Heart left ventricle (tissue), 16 donors: ENCODE data around the gene NOS2. TPM values are rescaled to one million over a fixed set of nuclear protein-coding genes. Genes with fewer than 3 reads are reported as not detected.

Source experiments
- ATAC-seq, 4 donors: fragments of 200-7000 bp; cut with Tn5 transposase; one replicate each; pipeline ENCODE4 v1.9.1; 2020 to 2022; ENCODE audit warnings: moderate library complexity in 4 of 4, mild to moderate bottlenecking in 3 of 4, moderate number of reproducible peaks in 1 of 4
- DNase-seq, 5 donors: peaks; one replicate each; pipeline ENCODE4 v3.0.0-alpha.2; 2020
- H3K27ac ChIP-seq, 12 donors: fragments of 200-600 bp; sonication (generic) in 4 of 12; one replicate each; pipeline versions ENCODE4 v1.5.0 to v1.8.0; 2016 to 2022; ENCODE audit warnings: mild to moderate bottlenecking in 2 of 12
- H3K27me3 ChIP-seq, 9 donors: fragments of 200-600 bp; sonication (generic) in 2 of 9; one replicate each; pipeline versions ENCODE4 v1.5.1 to v1.8.0; 2016 to 2022; ENCODE audit warnings: mild to moderate bottlenecking in 3 of 9
- H3K36me3 ChIP-seq, 9 donors: fragments of 200-600 bp; sonication (generic) in 2 of 9; one replicate each; pipeline versions ENCODE4 v1.5.0 to v1.8.0; 2018 to 2022; ENCODE audit warnings: mild to moderate bottlenecking in 2 of 9
- H3K4me1 ChIP-seq, 12 donors: fragments of 200-600 bp; sonication (generic) in 4 of 12; one replicate each; pipeline versions ENCODE4 v1.5.0 to v1.8.0; 2016 to 2022; ENCODE audit warnings: mild to moderate bottlenecking in 3 of 12
- H3K4me3 ChIP-seq, 12 donors: fragments of 200-600 bp; sonication (generic) in 4 of 12; one replicate each; pipeline versions ENCODE4 v1.5.0 to v1.8.0; 2017 to 2022; ENCODE audit warnings: mild to moderate bottlenecking in 9 of 12, moderate library complexity in 4 of 12
- H3K9me3 ChIP-seq, 12 donors: fragments of 200-600 bp; sonication (generic) in 4 of 12; one replicate each; pipeline versions ENCODE4 v1.5.0 to v1.8.0; 2016 to 2022; ENCODE audit warnings: mild to moderate bottlenecking in 1 of 12
- POLR2A ChIP-seq, 2 donors: fragments of 450-650 bp; IDR thresholded peaks; one replicate each; pipeline ENCODE4 v1.6.1; 2017; ENCODE audit warnings: antibody characterized with exemption in 2 of 2, mild to moderate bottlenecking in 2 of 2, moderate library complexity in 2 of 2
- WGBS, 4 donors: extraction: QIAGEN DNeasy Blood & Tissue Kit in 2 of 4; methylation state at CpG; one replicate each; pipeline versions ENCODE4 v1.1.5 to v1.1.7; 2013 to 2018; 5-methylcytosine and 5-hydroxymethylcytosine counted together
- intact Hi-C, 10 donors: fragments of 100-400 bp; cut with DNase I; formaldehyde crosslinking; loops; one replicate each; pipeline versions ENCODE4 v1.11.1 to v1.14.2; 2022
- polyA plus RNA-seq, 2 donors: library from polyadenylated mRNA; stranded (reverse); fragments of 200-250 nt; gene quantifications; one replicate each; pipeline ENCODE4 v1.2.3, GENCODE V29; 2013
- total RNA-seq, 9 donors: library from RNA; depleted of rRNA in 2 of 9; stranded (reverse); fragments of >200 nt in 2 of 9; fragmentation: NEBNext Ultra II Directional in 3 of 9; extraction: Animal tissue kit (Norgen Biotek cat#: 25700) in 3 of 9; gene quantifications; one replicate each; pipeline versions ENCODE4 v1.1.0 to v1.2.4, GENCODE V29; 2016 to 2023
- TF ChIP-seq, protein P1 (sequence below), 12 donors: fragments of 200-600 bp; sonication (generic) in 4 of 12; IDR thresholded peaks; one replicate each; pipeline versions ENCODE4 v1.5.0 to v1.8.0; 2018 to 2022; ENCODE audit warnings: antibody characterized with exemption in 12 of 12, mild to moderate bottlenecking in 5 of 12
- donor health status: ischemic (EF 13 %, LVEDD 7.1; RV severe dilation, severe dysfunction).
- donor health status: healthy with polysubstance abuse.
- donor health status: DM: no; HTN: yes; CAD: no.
- donor health status: DM: no; HTN: no; CAD: no.
- donor health status: ischemic (EF 25% LVEDD 6.9; RV normal size, moderate dysfunction).
- donor health status: ischemic (EF 25% LVEDD 5.7; RV mildly dilated, moderate dysfunction).
- donor health status: healthy.
- donor health status: DM: yes; HTN: yes; CAD: no.
- donor health status: ischemic (EF 35%, LVEDD 5.7; RV mildly dilated, moderate dysfunction).
- donor health status: nonischemic (EF 11% LVEDD 7.7; RV severe dilation, severe dysfunction).
- donor health status: DM: yes; HTN: yes; CAD: no.
- donor health status: PGD.
- donor health status: ischemic (EF 29% LVEDD 5.4; RV normal size, mild dysfunction).
- donor health status: nonischemic (EF 23%, LVEDD 6.1; RV moderate dilation, normal function).

Gene NOS2
- total and polyA plus RNA-seq, 11 donors = 0.07 to 2.2 (median 0.16) TPM; not detected in 1

DNA sequence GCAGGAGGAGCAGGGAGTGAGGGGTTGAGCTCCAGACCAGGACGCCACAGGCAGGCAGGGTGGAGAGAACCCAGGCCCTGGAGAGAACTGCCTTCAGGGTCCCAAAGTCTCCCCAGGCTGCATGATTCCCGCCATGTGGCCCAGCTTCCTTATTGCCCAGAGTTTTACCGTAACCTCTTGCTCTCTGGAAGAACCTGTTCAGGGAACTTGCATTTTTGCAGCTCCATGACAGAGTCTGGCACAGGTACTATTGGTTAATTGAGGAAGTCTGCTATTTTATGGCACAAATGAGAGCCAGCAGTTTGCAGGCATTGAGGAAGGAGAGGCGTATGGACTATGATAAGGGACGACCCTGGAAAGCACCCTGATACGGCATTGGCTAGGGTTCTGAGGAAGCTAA, 11.6 kb upstream of the NOS2 start:
- peaks cover 0 to 28% (median 3%) of the 10 kb centered on the region in 12 donors for H3K4me1 ChIP-seq
- ATAC-seq = no peak
- 91 to 93% (median 92%) methylated on average over 6 of the region's 6 CpGs for WGBS, 4 donors
- no peak for DNase-seq
- TF ChIP-seq, protein P1, sequence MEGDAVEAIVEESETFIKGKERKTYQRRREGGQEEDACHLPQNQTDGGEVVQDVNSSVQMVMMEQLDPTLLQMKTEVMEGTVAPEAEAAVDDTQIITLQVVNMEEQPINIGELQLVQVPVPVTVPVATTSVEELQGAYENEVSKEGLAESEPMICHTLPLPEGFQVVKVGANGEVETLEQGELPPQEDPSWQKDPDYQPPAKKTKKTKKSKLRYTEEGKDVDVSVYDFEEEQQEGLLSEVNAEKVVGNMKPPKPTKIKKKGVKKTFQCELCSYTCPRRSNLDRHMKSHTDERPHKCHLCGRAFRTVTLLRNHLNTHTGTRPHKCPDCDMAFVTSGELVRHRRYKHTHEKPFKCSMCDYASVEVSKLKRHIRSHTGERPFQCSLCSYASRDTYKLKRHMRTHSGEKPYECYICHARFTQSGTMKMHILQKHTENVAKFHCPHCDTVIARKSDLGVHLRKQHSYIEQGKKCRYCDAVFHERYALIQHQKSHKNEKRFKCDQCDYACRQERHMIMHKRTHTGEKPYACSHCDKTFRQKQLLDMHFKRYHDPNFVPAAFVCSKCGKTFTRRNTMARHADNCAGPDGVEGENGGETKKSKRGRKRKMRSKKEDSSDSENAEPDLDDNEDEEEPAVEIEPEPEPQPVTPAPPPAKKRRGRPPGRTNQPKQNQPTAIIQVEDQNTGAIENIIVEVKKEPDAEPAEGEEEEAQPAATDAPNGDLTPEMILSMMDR (IDR thresholded peaks at IDR 0.05) = no peak
- TF ChIP-seq POLR2A (IDR thresholded peaks at IDR 0.05) = no peak
- no peak overlapping the region for H3K27ac ChIP-seq
- H3K27me3 ChIP-seq = no peaks in the 10 kb centered on the region
- H3K36me3 ChIP-seq = no peaks in the 10 kb centered on the region
- peaks cover 0 to 4% (median 0%) of the 10 kb centered on the region in 12 donors for H3K9me3 ChIP-seq
- intact Hi-C loops = no loop called here
- no peak overlapping the region for H3K4me3 ChIP-seq

DNA sequence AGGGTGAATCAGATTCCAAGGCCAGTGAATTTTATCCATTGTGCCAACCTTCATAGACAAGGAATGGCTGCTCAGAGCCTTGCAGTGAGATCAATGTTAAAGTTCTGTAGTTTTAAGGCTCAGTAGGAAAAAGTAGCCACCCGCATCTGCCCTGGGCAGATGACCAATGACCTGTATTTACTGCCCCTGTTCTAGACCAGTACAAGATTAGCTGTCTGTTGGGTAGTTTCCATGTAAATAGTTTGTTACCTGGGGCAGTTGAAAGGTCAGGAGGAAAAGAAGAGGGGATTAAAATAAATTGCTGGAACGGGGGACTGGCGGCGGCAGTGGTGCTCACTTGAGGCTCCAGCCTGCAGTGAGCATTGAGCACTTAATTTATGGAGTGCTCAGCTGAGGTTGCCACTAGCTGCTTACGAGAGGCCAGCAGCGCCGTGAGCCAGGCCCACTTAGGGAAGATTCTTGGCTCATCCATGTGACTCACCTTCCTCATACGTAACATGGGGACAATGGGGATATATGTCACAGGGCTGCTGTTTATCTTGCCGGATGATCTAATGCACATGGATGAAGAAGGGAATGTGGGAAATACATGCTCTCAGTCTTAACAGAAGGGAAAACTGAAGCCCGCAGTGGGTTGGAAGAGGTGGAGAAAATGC, 10.7 kb upstream of the NOS2 start:
- WGBS, 4 donors = 81 to 91% (median 88%) methylated on average over 10 of the region's 10 CpGs
- no peak for ATAC-seq
- no peaks in the 10 kb centered on the region for H3K27me3 ChIP-seq
- TF ChIP-seq, protein P1 (IDR thresholded peaks at IDR 0.05) = no peak
- TF ChIP-seq POLR2A (IDR thresholded peaks at IDR 0.05) = no peak
- no peak overlapping the region for H3K27ac ChIP-seq
- no peak overlapping the region for H3K4me3 ChIP-seq
- DNase-seq = no peak
- intact Hi-C loops = no loop called here
- peaks cover 0 to 30% (median 3%) of the 10 kb centered on the region in 12 donors for H3K4me1 ChIP-seq
- no peaks in the 10 kb centered on the region for H3K36me3 ChIP-seq
- peaks cover 0 to 4% (median 0%) of the 10 kb centered on the region in 12 donors for H3K9me3 ChIP-seq

DNA sequence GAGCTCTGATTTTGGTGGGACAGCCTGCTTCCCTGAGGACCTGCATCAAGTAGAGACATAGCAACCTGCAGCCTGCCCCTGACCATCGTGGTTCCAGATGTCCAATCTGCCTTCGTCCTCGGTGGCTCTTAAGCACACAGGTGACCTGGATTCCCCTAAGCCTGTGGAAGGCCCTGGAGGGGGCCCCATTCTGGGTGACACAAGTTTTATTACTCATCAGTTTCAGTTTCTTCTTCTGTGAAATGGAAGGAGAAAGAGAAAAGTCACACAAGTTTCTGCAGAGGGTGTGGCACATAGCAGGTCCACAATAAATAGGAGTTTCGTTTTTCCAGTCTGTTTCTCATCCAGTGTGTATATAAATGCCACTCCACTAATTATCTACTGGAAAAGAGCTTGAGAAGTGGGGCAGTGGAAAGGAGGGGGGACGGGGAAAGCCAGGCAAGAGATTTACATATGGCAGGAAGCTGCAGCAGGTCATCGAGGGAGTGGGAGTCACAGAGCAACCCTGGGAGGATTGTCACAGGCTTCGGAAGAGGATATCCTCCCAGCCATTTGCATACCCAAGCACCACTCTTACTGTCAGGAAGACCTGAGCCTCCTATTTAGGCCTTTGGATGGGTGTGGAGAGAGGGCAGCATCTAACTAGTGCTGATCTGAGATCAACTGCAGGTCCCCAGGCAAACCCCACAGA, 10.0 kb upstream of the NOS2 start:
- intact Hi-C loops = no loop called here
- H3K4me1 ChIP-seq = peaks cover 0 to 35% (median 5%) of the 10 kb centered on the region in 12 donors
- H3K9me3 ChIP-seq = peaks cover 0 to 4% (median 0%) of the 10 kb centered on the region in 12 donors
- H3K27ac ChIP-seq = no peak overlapping the region
- no peaks in the 10 kb centered on the region for H3K27me3 ChIP-seq
- H3K4me3 ChIP-seq = no peak overlapping the region
- DNase-seq (no peak), ATAC-seq (no peak)
- TF ChIP-seq, protein P1 (IDR thresholded peaks at IDR 0.05) = no peak
- no peak for TF ChIP-seq POLR2A (IDR thresholded peaks at IDR 0.05)
- 56 to 78% (median 62%) methylated on average over 7 of the region's 7 CpGs for WGBS, 4 donors
- H3K36me3 ChIP-seq = no peaks in the 10 kb centered on the region

DNA sequence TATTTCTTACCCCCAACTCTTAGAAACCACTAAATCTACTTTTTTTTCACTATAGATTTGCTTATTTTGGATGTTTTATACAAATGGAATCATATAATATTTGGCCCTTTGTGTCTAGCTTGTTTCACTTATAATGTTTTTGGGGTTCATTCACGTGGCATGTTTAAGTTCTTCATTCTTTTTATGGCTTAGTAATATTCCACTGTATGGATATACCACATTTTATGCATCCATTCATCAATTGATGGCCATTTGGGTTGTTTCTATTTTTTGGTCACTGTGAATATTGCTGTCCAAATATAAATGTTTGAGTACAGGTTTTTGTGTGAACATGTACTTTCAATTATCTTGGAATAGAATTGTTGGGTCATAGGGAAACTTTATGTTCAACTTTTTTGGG, 9.2 kb upstream of the NOS2 start:
- no peak for TF ChIP-seq POLR2A (IDR thresholded peaks at IDR 0.05)
- TF ChIP-seq, protein P1 (IDR thresholded peaks at IDR 0.05) = no peak
- intact Hi-C loops = loop anchor here in 6 of 10 donors (5.0 to 10.0 kb wide), 4 partner anchors 335 to 445 kb away; no protein-coding TSS in a partner anchor
- ATAC-seq (no peak), DNase-seq (no peak)
- Histone ChIP-seq H3K4me1 (peaks cover 0 to 35% (median 5%) of the 10 kb centered on the region in 12 donors), H3K27ac (no peak overlapping the region), H3K9me3 (peaks cover 0 to 4% (median 0%) of the 10 kb centered on the region in 12 donors), H3K4me3 (no peak overlapping the region), H3K27me3 (no peaks in the 10 kb centered on the region), H3K36me3 (no peaks in the 10 kb centered on the region)
- 94 to 100% (median 99%) methylated on average over 1 of the region's 1 CpG for WGBS, 4 donors
